Sigmoid colon (tissue), 7 donors: ENCODE data around the gene ZKSCAN3. TPM values are rescaled to one million over a fixed set of nuclear protein-coding genes. Genes with fewer than 3 reads are reported as not detected.
A peak's percentile ranks its signal among the peaks of the same experiment; 100 is the strongest.

Source experiments
- DNase-seq: peaks from one replicate; pipeline ENCODE4 v3.0.0-alpha.2; 2019
- H3K27ac ChIP-seq, 4 donors: fragments of 200-600 bp; sonication (generic); one replicate each; pipeline ENCODE4 v1.5.1; 2016 to 2019; ENCODE audit warnings: mild to moderate bottlenecking in 1 of 4
- H3K27me3 ChIP-seq, 3 donors: fragments of 200-600 bp; sonication (generic); one replicate each; pipeline ENCODE4 v1.5.1; 2019; ENCODE audit warnings: mild to moderate bottlenecking in 1 of 3
- H3K36me3 ChIP-seq, 4 donors: fragments of 200-600 bp; sonication (generic); one replicate each; pipeline ENCODE4 v1.5.1; 2016 to 2019
- H3K4me1 ChIP-seq, 4 donors: fragments of 200-600 bp; sonication (generic); one replicate each; pipeline ENCODE4 v1.5.1; 2017 to 2019
- H3K4me3 ChIP-seq, 4 donors: fragments of 200-600 bp; sonication (generic); one replicate each; pipeline ENCODE4 v1.5.1; 2017 to 2019; ENCODE audit warnings: mild to moderate bottlenecking in 2 of 4, moderate library complexity in 1 of 4
- H3K9me3 ChIP-seq, 4 donors: fragments of 200-600 bp in 3 of 4; sonication (generic) in 3 of 4; one replicate each; pipeline versions ENCODE4 v1.5.1 to v1.6.1; 2013 to 2019
- CTCF ChIP-seq, 4 experiments: fragments of 450-650 bp in 3 of 4; fragments of 200-600 bp in 1 of 4; IDR thresholded peaks; one replicate each; pipeline ENCODE4 v1.5.1; 2016 to 2019; ENCODE audit warnings: antibody characterized with exemption in 4 of 4, mild to moderate bottlenecking in 3 of 4, moderate library complexity in 2 of 4
- EP300 ChIP-seq, 4 donors: sonication (generic); formaldehyde crosslinking; IDR thresholded peaks; one replicate each; pipeline ENCODE4 v1.6.1; 2017; ENCODE audit warnings: antibody characterized with exemption in 4 of 4
- POLR2A ChIP-seq, 2 donors: fragments of 450-650 bp; IDR thresholded peaks; one replicate each; pipeline ENCODE4 v1.6.1; 2016; ENCODE audit warnings: antibody characterized with exemption in 2 of 2, mild to moderate bottlenecking in 2 of 2, moderate library complexity in 2 of 2
- POLR2AphosphoS5 ChIP-seq, 4 donors: sonication (generic); formaldehyde crosslinking; IDR thresholded peaks; one replicate each; pipeline ENCODE4 v1.6.1; 2017; ENCODE audit warnings: antibody characterized with exemption in 4 of 4
- WGBS, 2 donors: extraction: QIAGEN DNeasy Blood & Tissue Kit; methylation state at CpG; one replicate each; pipeline ENCODE4 v1.1.7; 2013; 5-methylcytosine and 5-hydroxymethylcytosine counted together
- intact Hi-C: fragments of 100-400 bp; cut with DNase I; formaldehyde crosslinking; loops from one replicate; pipeline ENCODE4 v1.15.1; 2023
- polyA plus RNA-seq, 3 donors: library from polyadenylated mRNA; stranded (reverse); fragments of 200-250 nt; gene quantifications; one replicate each; pipeline ENCODE4 v1.2.3, GENCODE V29; 2013
- total RNA-seq, 4 donors: library from RNA; depleted of rRNA; stranded (reverse); fragments of >200 nt; gene quantifications; one replicate each; pipeline ENCODE4 v1.1.0, GENCODE V29; 2016
- donor health status: healthy with polysubstance abuse.
- donor health status: Bipolar disorder and iron deficiency.
- donor health status: healthy.

The ZKSCAN3 gene
- total and polyA plus RNA-seq, 7 donors: 0.92 to 9.1 (median 5.4) TPM

DNA sequence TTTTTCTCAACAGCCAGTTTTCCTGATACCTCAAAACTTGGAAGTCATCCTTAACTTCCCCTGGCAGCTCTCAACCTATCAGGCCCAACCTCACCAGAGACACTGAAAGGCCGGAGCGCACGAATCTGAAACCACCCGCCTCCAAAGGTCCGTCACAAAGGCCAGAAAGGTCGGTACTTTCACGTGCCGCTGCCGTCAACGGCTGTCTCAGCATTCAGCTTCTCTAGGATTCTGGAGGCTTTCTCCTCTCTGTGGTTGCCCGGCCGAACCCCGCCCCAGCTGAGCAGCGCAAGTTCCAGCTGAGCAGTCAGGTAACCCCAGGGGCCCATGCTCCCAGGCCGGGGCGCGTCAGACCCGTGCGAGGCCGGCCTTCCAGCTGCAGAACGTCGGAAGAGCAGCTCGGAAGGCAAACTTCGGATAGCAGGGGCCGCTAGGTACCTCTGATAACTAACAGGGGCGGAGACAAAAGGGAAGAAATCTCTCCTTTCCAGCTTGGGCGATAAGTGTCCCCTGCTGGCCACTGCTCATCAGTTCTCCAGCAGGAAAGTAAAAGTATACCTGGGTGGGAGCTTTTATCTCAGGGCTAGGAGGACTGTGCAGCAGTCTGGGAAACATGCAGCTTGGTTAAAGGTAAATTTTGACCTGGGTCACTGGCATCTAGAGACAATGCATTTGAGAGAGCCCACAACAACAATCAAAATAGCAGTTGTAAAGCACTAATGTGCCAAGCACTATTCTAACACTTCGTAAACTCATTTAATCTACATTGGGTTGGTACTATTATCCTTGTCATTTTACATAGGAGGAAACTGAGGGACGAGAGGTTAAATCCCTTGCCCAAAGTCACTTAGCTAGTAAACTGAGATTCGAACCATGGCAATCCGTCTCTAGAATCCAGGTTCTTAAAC lies 33.7 kb downstream of the ZKSCAN3 start:
- Histone ChIP-seq H3K27me3 (no peaks in the 10 kb centered on the region), H3K27ac (peak overlapping the region; percentile 69 to 84 (median 80)), H3K9me3 (no peaks in the 10 kb centered on the region), H3K36me3 (peaks cover 0 to 58% (median 6%) of the 10 kb centered on the region in 4 donors), H3K4me1 (peaks cover 0 to 16% (median 7%) of the 10 kb centered on the region in 4 donors), H3K4me3 (peak overlapping the region; percentile 26 to 53 (median 50))
- 13 to 18% methylated on average over 31 of the region's 31 CpGs for WGBS, 2 donors
- intact Hi-C loops: loop anchor here (2.0 kb wide), 1 partner anchor 15 kb away; the partner anchor contains the start of gene ZSCAN12
- peak; percentile 94 for DNase-seq
- TF ChIP-seq POLR2A (IDR thresholded peaks at IDR 0.05): no peak
- TF ChIP-seq CTCF (IDR thresholded peaks at IDR 0.05): peak in 3 of 4 experiments; percentile 39 to 51 (median 41)
- peak in 2 of 4 donors; percentile 11 to 22 for TF ChIP-seq EP300 (IDR thresholded peaks at IDR 0.05)
- peak; percentile 16 to 64 (median 56) for TF ChIP-seq POLR2AphosphoS5 (IDR thresholded peaks at IDR 0.05)

- H3K4me3 ChIP-seq: no peak overlapping the region
- no peaks in the 10 kb centered on the region for H3K27me3 ChIP-seq
- H3K4me1 ChIP-seq: peaks cover 0 to 16% (median 7%) of the 10 kb centered on the region in 4 donors
- peak overlapping the region; percentile 69 to 84 (median 80) for H3K27ac ChIP-seq
- H3K9me3 ChIP-seq: no peaks in the 10 kb centered on the region
- TF ChIP-seq CTCF (IDR thresholded peaks at IDR 0.05): no peak
- no peak for TF ChIP-seq POLR2AphosphoS5 (IDR thresholded peaks at IDR 0.05)
- TF ChIP-seq POLR2A (IDR thresholded peaks at IDR 0.05): no peak
- TF ChIP-seq EP300 (IDR thresholded peaks at IDR 0.05): no peak
- DNase-seq: no peak
- peaks cover 0 to 58% (median 6%) of the 10 kb centered on the region in 4 donors for H3K36me3 ChIP-seq
- WGBS, 2 donors: 74 to 86% methylated on average over 2 of the region's 2 CpGs
- intact Hi-C loops: no loop called here
Measured at GRCh38 chr6:28384143-28384533, 34.4 kb downstream of the ZKSCAN3 start.

DNA sequence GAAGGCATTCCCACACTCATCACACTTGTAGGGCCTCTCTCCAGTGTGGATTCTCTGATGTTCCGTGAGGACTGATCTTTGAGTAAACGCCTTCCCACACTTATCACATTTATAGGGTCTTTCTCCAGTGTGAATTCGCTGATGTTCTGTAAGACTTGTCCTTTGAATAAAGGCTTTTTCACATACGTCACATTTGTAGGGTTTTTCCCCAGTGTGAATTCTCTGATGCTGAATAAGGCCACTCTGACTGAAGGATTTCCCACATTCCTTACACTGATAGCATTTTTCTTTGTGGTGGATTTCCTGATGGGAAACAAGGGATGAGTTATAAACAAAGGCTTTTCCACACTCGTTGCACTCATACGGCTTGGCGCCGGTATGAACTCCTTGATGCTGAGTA lies 40.9 kb downstream of the ZKSCAN3 start:
- Histone ChIP-seq H3K4me3 (no peak overlapping the region), H3K27me3 (no peaks in the 10 kb centered on the region), H3K36me3 (peaks cover 11 to 83% (median 28%) of the 10 kb centered on the region in 4 donors), H3K27ac (no peak overlapping the region), H3K4me1 (peaks cover 0 to 1% (median 0%) of the 10 kb centered on the region in 4 donors), H3K9me3 (no peaks in the 10 kb centered on the region)
- DNase-seq: no peak
- intact Hi-C loops: no loop called here
- WGBS, 2 donors: 95% methylated on average over 8 of the region's 8 CpGs
- TF ChIP-seq POLR2A (IDR thresholded peaks at IDR 0.05) (no peak), POLR2AphosphoS5 (IDR thresholded peaks at IDR 0.05) (no peak), CTCF (IDR thresholded peaks at IDR 0.05) (no peak), EP300 (IDR thresholded peaks at IDR 0.05) (no peak)

GRCh38 chr6:28393912-28394662 lies 44.3 kb downstream of the ZKSCAN3 start:
- Histone ChIP-seq H3K36me3 (peaks cover 11 to 83% (median 34%) of the 10 kb centered on the region in 4 donors), H3K9me3 (no peaks in the 10 kb centered on the region), H3K27me3 (no peaks in the 10 kb centered on the region), H3K27ac (no peak overlapping the region), H3K4me3 (no peak overlapping the region), H3K4me1 (peaks cover 0 to 25% (median 20%) of the 10 kb centered on the region in 4 donors)
- no peak for DNase-seq
- 69 to 95% methylated on average over 5 of the region's 5 CpGs for WGBS, 2 donors
- intact Hi-C loops: no loop called here
- TF ChIP-seq EP300 (IDR thresholded peaks at IDR 0.05) (no peak), CTCF (IDR thresholded peaks at IDR 0.05) (no peak), POLR2A (IDR thresholded peaks at IDR 0.05) (no peak)
